Aorta (tissue), 5 donors: ENCODE results near the gene DIAPH3. TPM values are rescaled to one million over a fixed set of nuclear protein-coding genes. Genes with fewer than 3 reads are reported as not detected.
"Not testable (repeated sequence)": the region's sequence is repeated elsewhere in the genome, so short reads cannot be mapped to it uniquely, and the experiment has no call there.

Experiments
- ATAC-seq: fragments of 200-7000 bp; cut with Tn5 transposase; one replicate; pipeline ENCODE4 v1.9.1; 2022; ENCODE audit warnings: moderate library complexity; ENCODE audit not compliant: low FRiP score
- DNase-seq, 2 donors: peaks; one replicate each; pipeline ENCODE4 v3.0.0-alpha.2; 2020
- H3K27ac ChIP-seq, 2 donors: one replicate each; pipeline ENCODE4 v1.5.1; 2013; ENCODE audit warnings: low read length in 2 of 2, mild to moderate bottlenecking in 2 of 2, moderate library complexity in 2 of 2, control low read depth in 1 of 2, inconsistent platforms in 1 of 2, low read depth in 1 of 2
- H3K27me3 ChIP-seq, 2 donors: one replicate each; pipeline ENCODE4 v1.6.1; 2013; ENCODE audit warnings: control low read depth in 1 of 2, low read length in 1 of 2, mild to moderate bottlenecking in 1 of 2, moderate library complexity in 1 of 2; ENCODE audit not compliant: insufficient read depth in 2 of 2, control insufficient read depth in 1 of 2
- H3K36me3 ChIP-seq, 2 donors: one replicate each; pipeline ENCODE4 v1.6.1; 2013; ENCODE audit warnings: control low read depth in 1 of 2, low read length in 1 of 2, mild to moderate bottlenecking in 1 of 2; ENCODE audit not compliant: insufficient read depth in 2 of 2, control insufficient read depth in 1 of 2
- H3K4me1 ChIP-seq, 2 donors: one replicate each; pipeline ENCODE4 v1.6.1; 2013; ENCODE audit warnings: low read length in 2 of 2, control low read depth in 1 of 2, mild to moderate bottlenecking in 1 of 2, moderate library complexity in 1 of 2; ENCODE audit not compliant: insufficient read depth in 2 of 2, control insufficient read depth in 1 of 2
- H3K4me3 ChIP-seq, 2 donors: one replicate each; pipeline ENCODE4 v1.5.1; 2013; ENCODE audit warnings: low read length in 2 of 2, control low read depth in 1 of 2, mild to moderate bottlenecking in 1 of 2
- H3K9me3 ChIP-seq: one replicate; pipeline ENCODE4 v1.6.1; 2013; ENCODE audit warnings: mild to moderate bottlenecking, low read length; ENCODE audit not compliant: control insufficient read depth
- WGBS, 2 donors: extraction: QIAGEN DNeasy Blood & Tissue Kit; methylation state at CpG; one replicate each; pipeline ENCODE4 v1.1.7; 2013; 5-methylcytosine and 5-hydroxymethylcytosine counted together
- intact Hi-C, 2 donors: fragments of 100-400 bp; cut with DNase I; formaldehyde crosslinking; loops; one replicate each; pipeline versions ENCODE4 v1.14.2 to v1.15.0; 2022
- polyA plus RNA-seq, 2 donors: library from polyadenylated mRNA; stranded (reverse); fragments of 200-250 nt; gene quantifications; one replicate each; pipeline ENCODE4 v1.2.3, GENCODE V29; 2013
- total RNA-seq, 2 donors: library from RNA; stranded (reverse); fragmentation: NEBNext Ultra II Directional; extraction: Animal tissue kit (Norgen Biotek cat#: 25700); gene quantifications; one replicate each; pipeline ENCODE4 v1.2.1, GENCODE V29; 2021
- donor health status: healthy with polysubstance abuse.
- donor health status: Bipolar disorder and iron deficiency.
- donor health status: DM: no; HTN: no; CAD: no.
- donor health status: DM: no; HTN: no; CAD: no.
- donor health status: DM: yes; HTN: yes; CAD: no.

DIAPH3 gene
- total and polyA plus RNA-seq, 4 donors = 0.13 to 7.5 (median 3.0) TPM

GRCh38 chr13:60066226-60066625 lies 97.5 kb downstream of the DIAPH3 start:
- H3K27me3 ChIP-seq = no peaks in the 10 kb centered on the region
- intact Hi-C loops = no loop called here

DNA sequence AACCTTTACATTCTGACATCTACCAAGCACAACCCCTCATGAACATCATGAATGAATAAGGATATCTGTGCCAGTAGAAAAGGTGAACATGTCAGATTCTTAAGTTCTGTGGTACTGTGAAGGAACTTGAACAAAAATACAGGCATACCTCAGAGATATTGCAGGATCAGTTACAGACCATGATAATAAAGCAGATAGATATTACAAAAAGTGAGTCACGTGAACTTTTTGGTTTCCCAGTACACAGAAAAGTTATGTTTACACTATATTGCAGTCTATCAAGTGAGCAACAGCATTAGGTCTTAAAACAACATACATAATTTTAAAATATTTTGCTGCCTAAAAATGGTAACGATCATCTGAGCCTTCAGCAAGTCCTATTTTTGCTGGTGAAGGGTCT lies 101.2 kb downstream of the DIAPH3 start:
- no peak for DNase-seq
- 61 to 73% methylated on average over 2 of the region's 2 CpGs for WGBS, 2 donors
- no peaks in the 10 kb centered on the region for H3K36me3 ChIP-seq
- H3K4me3 ChIP-seq = no peak overlapping the region
- ATAC-seq = no peak
- no peaks in the 10 kb centered on the region for H3K27me3 ChIP-seq
- H3K27ac ChIP-seq = no peak overlapping the region
- no peaks in the 10 kb centered on the region for H3K4me1 ChIP-seq
- intact Hi-C loops = no loop called here
- no peaks in the 10 kb centered on the region for H3K9me3 ChIP-seq

More at GRCh38 chr13:60066226-60066625, 97.5 kb downstream of the DIAPH3 start:
- H3K27ac ChIP-seq = no peak overlapping the region
- no peaks in the 10 kb centered on the region for H3K9me3 ChIP-seq
- H3K4me3 ChIP-seq = no peak overlapping the region
- no peaks in the 10 kb centered on the region for H3K4me1 ChIP-seq
- DNase-seq = no peak
- no peaks in the 10 kb centered on the region for H3K36me3 ChIP-seq
- 93% methylated on average over 1 of the region's 1 CpG for WGBS, 2 donors
- ATAC-seq = no peak

- H3K4me1 ChIP-seq = no peaks in the 10 kb centered on the region
- H3K27ac ChIP-seq = no peak overlapping the region
- DNase-seq = no peak
- H3K36me3 ChIP-seq = no peaks in the 10 kb centered on the region
- no peak for ATAC-seq
- H3K9me3 ChIP-seq = no peaks in the 10 kb centered on the region
- 92 to 96% methylated on average over 3 of the region's 3 CpGs for WGBS, 2 donors
- H3K4me3 ChIP-seq = no peak overlapping the region
- intact Hi-C loops = no loop called here
- no peaks in the 10 kb centered on the region for H3K27me3 ChIP-seq
Measured at GRCh38 chr13:60061737-60062136, 102.0 kb downstream of the DIAPH3 start.

DNA sequence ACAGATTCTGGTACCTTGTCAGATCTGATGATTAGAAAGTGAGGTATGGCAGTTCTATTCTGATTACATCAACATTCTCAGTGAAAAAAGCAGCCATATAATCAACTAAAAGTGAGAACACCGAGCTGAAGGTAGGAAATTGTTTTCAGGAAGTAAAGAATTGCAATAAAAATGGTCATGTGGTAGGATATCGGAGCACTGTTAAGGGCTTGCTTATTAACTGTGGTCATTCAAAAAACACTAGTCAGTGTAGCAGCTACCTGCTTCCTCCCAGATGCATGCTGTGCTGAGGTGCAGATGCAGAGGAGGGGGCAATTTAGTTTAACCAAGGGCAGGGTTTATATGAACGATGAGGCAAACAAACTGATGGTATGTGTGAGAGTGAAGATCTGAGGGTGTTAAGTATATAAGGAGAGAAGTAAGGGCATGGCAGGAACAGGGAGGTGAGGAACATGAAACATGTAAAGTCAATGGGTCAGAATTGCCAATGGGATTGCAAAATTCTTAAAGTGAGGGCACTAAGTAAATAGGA lies 111.9 kb downstream of the DIAPH3 start:
- H3K27ac ChIP-seq = no peak overlapping the region
- H3K4me1 ChIP-seq = no peaks in the 10 kb centered on the region
- no peaks in the 10 kb centered on the region for H3K9me3 ChIP-seq
- no peak overlapping the region for H3K4me3 ChIP-seq
- no peaks in the 10 kb centered on the region for H3K27me3 ChIP-seq
- ATAC-seq (no peak), DNase-seq (no peak)
- intact Hi-C loops = no loop called here
- no peaks in the 10 kb centered on the region for H3K36me3 ChIP-seq
- 85 to 90% methylated on average over 3 of the region's 3 CpGs for whole genome bisulfite sequencing, 2 donors

- not testable (repeated sequence) for H3K9me3 ChIP-seq
Measured at GRCh38 chr13:60048353-60048752, 115.4 kb downstream of the DIAPH3 start.

DNA sequence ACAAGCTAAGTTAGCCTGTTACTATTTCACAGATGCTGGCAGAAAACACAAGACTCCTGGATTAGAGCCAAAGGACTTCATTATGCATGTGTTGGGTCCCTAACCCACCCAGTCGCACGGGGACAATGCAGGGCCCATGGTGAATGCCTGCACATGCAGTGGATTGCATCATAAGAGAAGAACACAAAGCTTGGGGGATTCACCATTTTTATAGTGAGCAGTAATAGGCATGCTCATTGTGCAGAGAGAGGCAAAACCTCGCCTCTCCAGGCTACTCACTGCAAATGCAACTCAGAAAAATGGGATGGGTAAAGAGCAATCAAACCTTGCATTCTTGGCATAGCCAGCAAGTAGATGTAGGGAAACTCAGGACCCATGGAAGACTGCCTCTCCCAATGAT lies 115.8 kb downstream of the DIAPH3 start:
- no peak overlapping the region for H3K4me3 ChIP-seq
- H3K9me3 ChIP-seq = no peaks in the 10 kb centered on the region
- H3K27ac ChIP-seq = no peak overlapping the region
- no peak for DNase-seq
- no peaks in the 10 kb centered on the region for H3K27me3 ChIP-seq
- intact Hi-C loops = no loop called here
- 54 to 65% methylated on average over 3 of the region's 3 CpGs for WGBS, 2 donors
- no peaks in the 10 kb centered on the region for H3K4me1 ChIP-seq
- H3K36me3 ChIP-seq = no peaks in the 10 kb centered on the region
- ATAC-seq = no peak

More at GRCh38 chr13:60048353-60048752, 115.4 kb downstream of the DIAPH3 start:
- H3K36me3 ChIP-seq, intact Hi-C loops, DNase-seq, H3K4me1 ChIP-seq, H3K27me3 ChIP-seq, ATAC-seq, H3K4me3 ChIP-seq, H3K27ac ChIP-seq: not testable (repeated sequence)

DNA sequence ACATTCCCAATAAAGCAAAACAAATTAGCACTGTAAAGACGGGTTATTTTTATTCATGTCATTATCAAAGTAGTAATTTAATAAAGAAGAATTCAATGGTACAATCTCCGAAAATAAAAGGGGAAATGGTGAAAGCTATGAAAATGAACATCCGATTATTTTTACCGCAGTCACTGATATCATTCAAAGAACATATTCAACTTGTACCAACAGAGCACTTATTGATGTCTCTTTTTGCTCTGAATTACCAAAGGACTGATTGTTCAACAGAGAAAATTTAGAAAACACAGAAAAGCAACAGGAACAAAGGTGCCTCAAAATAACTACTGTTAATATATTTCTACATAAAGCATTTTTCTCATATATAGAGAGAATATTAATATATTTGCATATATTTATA lies 119.4 kb downstream of the DIAPH3 start:
- H3K27ac ChIP-seq = no peak overlapping the region
- intact Hi-C loops = no loop called here
- no peaks in the 10 kb centered on the region for H3K9me3 ChIP-seq
- no peaks in the 10 kb centered on the region for H3K27me3 ChIP-seq
- ATAC-seq (no peak), DNase-seq (no peak)
- no peak overlapping the region for H3K4me3 ChIP-seq
- WGBS, 2 donors = 95 to 97% methylated on average over 4 of the region's 4 CpGs
- H3K4me1 ChIP-seq = no peaks in the 10 kb centered on the region
- no peaks in the 10 kb centered on the region for H3K36me3 ChIP-seq

DNA sequence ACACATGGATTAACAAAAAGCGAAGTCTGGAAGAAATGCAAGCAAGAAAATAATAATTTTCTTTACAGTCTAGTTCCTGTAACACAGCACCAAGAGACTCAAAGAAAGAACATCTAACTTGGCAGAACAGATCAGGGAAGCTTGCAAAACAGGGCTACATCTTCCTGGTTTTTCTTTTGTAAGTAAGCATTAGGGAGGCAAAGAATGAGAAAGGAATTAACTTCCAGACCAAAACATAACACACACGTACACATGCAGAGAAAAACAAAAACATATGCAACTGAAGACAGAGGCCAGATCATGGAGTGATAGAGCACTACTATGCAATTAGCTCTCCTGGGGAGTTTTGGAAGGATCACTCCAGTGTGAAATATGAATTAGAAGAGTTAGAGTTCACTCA lies 120.5 kb downstream of the DIAPH3 start:
- Histone ChIP-seq H3K27ac (no peak overlapping the region), H3K36me3 (no peaks in the 10 kb centered on the region), H3K4me3 (no peak overlapping the region), H3K27me3 (no peaks in the 10 kb centered on the region), H3K4me1 (no peaks in the 10 kb centered on the region), H3K9me3 (no peaks in the 10 kb centered on the region)
- intact Hi-C loops = no loop called here
- ATAC-seq (no peak), DNase-seq (no peak)
- WGBS, 2 donors = 63 to 73% methylated on average over 2 of the region's 2 CpGs

GRCh38 chr13:60040668-60041067 lies 123.1 kb downstream of the DIAPH3 start:
- H3K27me3 ChIP-seq, H3K36me3 ChIP-seq, ATAC-seq, intact Hi-C loops, H3K4me3 ChIP-seq, H3K9me3 ChIP-seq, H3K4me1 ChIP-seq, DNase-seq, H3K27ac ChIP-seq: not testable (repeated sequence)
- 93 to 94% methylated on average over 10 of the region's 10 CpGs for WGBS, 2 donors
